CD4-positive, alpha-beta T cell treated with Interleukin-6 at 100 ng/mL for 8 hours (primary cell): ENCODE measurements around the gene ANTXR1.
"Not testable (repeated sequence)": the region's sequence is repeated elsewhere in the genome, so short reads cannot be mapped to it uniquely, and the experiment has no call there.

Source experiments
- DNase-seq: peaks from one replicate; pipeline ENCODE4 v3.0.0-alpha.2; 2020; ENCODE audit warnings: mixed read lengths, low spot score

The ANTXR1 gene

DNA sequence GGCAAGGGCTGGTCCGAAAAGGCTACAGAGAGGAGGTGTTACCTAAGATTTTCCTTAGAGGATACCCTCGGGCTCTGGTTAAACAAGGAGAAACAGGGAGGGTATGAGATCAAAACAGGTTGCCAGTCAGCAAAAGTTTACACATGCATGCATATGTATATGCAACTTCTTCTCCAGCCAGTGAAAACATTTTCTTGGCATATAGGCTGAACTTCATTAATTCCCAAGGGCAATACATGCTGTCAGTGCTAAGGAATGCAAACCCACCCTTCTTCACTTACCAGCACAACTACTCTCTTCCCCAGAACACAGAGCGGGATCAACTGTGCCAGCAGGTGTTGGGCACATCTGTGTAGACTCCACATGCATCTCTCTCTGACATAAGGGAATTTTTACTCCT lies 198.1 kb downstream of the ANTXR1 start:
- no peak for DNase-seq

DNA sequence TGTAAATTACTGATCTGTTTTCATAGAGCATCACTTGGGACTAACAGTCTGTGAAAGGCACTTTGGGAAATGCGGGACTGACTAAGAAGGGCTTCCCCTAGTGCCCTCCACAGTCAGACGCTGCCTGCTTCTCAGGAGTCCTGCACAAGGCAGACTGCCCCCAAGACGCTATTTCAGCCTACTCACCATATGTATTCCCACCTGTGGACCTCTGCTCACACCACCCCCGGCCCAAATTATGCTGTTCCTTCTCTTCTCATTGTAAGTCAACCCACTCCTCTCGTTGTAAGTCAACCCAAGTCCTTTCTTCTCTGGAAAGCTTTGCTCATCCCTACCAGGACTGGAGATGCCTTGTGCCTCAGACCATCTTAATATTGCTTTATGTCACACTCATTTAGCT lies 198.7 kb downstream of the ANTXR1 start:
- DNase-seq = no peak

DNA sequence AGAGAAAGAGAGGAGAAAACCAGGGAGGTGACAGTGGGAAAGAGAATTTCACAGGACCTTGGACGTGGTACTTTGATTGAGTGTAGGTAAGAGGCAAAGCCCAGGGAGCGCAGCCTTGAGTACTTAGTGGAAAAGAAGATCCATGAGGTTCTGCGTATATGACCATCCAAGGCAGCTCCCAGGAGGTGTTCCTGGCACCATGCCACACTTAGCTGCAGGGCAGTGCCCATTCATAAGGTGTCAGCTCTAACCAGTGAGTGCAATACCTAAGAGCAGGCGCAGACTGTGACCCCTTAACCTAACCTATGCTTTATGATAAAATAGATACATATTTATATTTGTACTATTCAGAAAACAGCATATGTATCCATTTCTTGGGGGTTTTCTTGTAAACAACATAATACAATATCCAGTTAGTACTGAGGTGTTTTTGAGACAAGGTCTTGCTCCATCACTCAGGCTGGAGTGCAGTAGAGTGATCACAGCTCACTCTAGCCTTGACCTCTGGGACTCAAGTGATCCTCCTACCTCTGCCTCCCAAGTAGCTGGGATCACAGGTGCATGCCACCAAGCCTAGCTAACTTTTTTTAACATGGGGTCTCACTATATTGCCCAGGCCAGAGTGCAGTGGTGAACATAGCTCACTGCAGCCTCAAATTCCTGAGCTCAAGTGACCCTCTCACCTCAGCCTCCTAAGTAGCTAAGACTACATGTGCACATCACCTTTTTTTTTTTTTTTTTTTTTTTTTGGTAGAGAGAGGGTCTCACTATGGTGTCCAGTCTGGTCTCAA lies 199.5 kb downstream of the ANTXR1 start:
- DNase-seq = no peak

DNA sequence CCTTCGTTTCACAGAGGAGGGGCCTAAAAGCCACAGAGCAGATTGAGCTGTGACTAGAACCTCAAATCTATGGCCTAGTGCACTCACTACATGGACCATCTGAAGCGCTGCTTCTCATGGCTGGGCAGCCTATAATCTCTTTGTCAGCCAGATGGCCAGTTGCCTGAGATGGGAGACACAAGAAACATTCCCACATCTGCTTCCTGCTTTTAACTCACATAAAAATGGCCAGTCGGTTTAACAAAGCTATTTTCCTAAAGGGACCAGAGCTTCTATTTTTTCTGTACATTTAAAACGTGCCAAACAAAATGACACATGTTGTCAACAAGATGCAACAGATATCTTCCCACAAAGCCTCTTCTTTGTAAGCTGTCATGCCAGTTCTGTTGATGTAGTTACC lies 200.2 kb downstream of the ANTXR1 start:
- DNase-seq = no peak

DNA sequence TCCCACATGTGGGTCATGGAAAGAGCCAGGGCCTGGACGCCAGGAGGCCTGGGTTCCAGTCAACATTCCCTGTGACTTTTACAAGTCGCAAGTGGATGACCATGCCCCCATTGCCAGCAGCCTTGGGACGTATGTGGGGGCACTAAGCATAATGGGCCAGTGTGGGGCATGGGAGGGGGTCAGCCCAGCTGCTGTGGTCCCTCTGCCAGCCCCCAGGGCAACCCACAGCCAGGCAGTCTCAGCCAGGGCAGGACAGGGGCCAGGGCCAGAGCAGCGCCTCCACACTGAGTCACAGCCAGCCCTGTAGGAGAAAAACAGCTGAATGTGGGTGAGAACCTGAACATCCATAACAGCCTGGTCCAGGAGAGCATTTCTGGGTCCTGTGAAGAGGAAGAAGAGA lies 200.8 kb downstream of the ANTXR1 start:
- DNase-seq = no peak

DNA sequence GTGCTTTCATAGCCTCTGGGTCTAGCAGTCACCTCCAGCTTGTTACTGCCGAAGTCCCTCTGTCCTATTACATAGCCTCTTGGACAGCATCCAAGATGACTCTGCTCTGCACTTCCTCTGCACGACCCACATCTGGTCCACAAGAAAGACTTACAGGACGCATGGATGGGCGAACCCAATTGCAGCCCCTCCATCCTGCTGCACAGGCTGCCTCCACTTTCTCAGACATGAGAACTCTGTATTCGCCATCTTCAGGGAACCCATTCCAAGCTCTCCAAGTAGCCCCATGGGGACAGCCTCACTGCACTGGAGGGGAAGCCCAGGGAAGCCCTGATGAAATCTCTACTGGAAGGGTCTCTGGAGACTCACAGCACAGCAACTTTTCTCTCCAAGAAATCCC lies 201.9 kb downstream of the ANTXR1 start:
- DNase-seq = no peak

DNA sequence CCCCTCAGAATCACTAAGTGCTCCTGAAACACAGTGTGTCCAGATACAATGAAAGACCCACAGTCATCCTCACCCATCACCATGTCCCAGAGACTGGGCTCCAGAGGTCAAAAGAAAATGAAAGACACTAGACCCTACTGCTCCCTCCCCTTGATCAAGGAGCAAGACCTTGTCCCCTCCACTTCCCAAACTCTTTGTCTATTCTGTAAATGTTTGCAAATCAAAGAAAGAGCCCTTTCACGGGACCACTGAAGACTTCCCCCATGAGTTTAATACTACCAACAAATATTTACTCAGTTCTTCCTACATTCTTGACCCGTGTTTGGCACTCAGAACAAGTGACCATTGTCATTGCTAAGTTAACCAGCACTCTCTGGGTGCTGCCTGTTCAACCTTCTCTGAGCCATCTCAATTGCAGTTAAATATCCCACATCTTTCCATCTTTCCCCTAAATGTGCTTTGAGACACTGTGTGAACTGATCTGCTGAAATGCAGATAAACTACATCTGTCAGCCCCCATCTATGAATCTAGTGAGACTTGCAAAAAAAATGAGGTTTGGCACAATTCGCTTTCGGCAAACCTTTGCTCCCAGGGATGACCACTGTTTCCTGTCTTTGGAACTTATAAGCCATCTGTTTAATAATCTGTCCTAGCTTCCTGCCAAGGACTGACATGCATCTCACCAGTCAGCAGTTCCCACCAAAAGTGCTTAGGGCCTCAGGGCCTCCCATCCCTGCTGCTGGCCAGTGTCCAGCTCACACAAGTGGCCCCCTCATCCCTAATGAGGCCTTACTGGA lies 203.8 kb downstream of the ANTXR1 start:
- no peak for DNase-seq

DNA sequence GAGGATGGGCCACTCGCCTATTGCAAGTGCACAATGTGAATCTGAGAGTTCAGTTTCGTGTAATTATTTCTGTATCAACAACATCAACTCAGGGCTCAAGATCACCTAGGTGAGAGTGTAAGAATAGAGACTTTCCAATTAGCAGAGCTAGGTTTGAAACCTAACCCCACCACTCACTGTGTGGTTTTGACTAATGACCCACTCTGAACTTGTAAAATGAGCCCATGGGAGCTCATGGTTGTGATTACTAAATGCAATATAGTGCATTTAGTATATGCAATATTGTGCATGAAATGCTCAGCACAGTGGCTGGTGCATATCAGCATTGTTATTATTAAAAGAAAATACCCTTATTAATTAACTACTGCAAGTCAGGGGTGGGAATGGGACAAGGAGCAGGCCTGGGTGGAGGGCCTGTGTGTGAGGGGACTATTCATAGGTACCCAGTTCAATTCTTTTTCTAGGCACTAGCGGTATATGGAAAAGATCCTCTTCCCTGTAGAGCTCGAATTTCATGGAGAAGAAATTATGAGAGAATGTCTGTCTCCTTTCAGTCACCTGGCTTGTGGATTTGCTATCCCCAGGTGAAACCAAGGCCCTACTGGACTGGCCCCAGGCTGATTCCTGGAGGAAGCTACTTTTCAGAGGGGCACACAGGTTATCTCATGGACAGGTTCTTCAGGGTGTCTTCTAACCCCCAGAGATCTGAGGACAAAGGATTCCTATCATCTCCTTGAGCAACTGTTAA lies 204.5 kb downstream of the ANTXR1 start:
- no peak for DNase-seq

DNA sequence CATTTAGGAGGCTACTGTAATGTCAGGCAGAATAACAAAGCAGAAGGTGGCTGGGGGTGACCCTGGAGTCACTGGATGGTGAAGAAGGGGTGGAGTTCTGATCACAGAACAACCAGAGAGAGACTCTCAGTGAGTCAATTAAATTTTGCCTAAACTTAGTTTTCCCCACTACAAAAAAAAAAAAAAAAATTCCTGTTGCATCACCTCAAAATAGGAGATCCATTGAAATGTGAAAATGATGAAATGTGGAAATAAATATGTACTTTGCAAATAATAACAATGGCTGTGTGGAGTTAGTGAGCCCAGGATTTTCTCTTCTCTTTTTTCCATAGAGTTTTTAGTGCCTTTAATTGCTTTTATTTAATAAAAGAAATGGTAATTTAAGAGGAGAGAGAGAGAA lies 208.5 kb downstream of the ANTXR1 start:
- DNase-seq = no peak

DNA sequence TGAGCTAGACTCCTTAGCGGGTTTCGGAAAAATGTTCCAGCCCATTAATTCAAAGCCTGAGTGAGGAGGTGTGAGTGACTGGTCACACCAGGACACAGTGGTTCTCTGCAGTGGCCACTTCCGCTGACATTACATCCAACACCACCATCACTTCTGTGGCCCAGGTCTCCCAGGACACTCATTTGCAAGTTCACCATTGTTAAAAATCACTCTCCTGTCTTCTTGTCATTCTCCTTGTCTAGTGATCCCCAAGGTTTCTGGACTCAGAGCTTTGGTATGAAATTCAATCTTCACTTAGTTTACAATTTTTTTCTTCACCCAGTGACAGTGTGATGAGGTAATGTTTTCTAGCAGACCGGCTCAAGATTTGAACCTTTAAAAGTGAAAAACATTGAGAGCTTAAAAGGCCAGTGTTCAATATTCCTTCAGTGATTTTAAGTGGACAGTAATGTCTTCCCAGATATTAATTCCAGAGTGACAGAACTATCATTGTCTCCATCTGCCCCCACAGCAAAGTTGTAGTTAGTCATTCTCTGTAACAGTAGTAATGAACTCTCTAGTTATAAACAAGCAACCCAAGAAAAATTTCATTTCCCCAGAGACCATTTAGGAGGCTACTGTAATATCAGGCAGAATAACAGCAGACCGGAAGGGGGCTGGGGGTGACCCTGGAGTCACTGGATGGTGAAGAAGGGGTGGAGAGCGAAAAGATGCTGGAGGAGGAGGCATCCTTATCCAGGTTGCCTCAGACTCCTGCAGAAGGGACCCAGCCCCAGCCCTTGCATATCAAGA lies 209.2 kb downstream of the ANTXR1 start:
- no peak for DNase-seq

DNA sequence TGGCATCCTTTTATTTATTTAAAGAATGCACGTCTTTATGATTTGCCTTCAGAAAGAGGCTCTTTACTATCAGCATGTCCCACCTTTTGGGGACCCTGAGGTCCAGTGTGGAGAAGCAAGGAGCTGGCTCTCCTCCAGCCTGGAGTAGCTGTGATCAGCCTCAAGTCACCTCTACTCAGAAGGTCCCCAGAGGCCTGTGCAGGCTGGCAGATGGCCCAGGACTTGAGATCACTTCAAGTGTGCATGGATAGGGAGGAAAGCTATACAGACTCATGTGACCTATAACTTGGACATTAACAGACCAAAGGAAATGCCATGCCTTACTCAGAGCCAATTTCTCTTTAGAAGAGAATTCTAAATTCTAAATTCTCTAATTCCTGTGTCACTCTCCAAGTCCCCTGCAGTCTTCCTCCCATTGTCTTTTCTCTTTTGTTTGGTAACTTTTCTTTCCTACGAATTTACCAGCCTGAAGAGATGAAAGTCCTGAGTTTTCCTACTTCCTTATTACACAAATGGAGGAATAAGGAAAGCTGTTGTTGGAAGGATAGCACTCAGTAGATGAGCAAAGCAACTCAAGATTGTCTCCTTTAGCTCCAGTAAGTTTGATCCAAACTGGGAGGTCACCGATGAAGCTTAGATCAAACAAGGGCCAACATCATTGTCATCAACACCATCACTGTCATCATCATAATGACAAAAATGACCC lies 210.1 kb downstream of the ANTXR1 start:
- DNase-seq = no peak

DNA sequence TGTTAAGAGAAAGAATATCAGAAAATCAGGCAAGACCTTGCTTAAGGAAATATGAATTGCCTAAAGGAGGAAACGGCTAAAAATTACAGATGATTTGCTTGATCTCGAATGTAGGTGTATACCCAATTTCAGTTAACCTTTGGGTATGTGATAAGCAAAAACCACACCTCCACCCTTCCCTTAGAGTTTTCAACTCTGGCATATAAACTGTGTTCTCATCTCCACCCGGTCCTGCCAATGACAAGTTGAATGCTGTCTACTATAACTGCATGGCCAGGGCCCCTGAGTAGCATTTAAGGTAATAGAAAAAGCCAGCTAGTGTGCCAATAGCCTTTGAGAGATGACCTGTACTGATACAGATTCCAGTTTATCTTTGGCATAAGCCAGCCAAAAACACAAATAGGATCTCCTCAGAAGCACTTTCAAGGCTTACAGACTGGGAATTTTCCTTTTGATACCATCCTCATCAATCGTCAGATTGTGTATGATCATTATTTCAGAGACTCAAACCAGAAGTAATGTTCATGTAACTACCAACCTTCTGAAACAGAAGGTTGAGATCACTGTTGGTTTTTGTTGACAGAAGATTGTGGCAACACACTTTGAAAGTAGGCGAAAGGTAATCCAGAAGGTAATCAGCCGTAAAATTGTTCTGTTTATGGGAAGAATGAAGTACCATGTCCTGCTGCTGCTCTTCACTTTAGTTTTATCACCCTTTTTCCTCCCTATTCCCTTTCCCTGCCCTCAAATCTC lies 211.0 kb downstream of the ANTXR1 start:
- DNase-seq = no peak

DNA sequence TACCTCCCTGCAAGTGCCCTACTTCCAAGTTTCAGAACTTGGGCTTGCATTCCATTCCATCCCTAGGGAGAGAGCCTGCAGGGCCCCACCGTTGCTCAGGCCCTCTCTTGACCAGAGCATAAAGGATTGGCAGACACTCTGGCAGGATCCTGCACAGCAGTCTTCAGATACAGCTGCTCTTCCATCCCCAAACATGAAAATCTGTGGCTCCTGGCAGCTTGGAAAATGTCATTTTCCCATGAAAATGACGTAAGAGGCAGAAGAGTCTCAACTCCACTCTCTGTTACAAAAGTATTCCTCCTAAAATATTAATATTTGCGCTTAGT lies 211.5 kb downstream of the ANTXR1 start:
- DNase-seq = no peak

DNA sequence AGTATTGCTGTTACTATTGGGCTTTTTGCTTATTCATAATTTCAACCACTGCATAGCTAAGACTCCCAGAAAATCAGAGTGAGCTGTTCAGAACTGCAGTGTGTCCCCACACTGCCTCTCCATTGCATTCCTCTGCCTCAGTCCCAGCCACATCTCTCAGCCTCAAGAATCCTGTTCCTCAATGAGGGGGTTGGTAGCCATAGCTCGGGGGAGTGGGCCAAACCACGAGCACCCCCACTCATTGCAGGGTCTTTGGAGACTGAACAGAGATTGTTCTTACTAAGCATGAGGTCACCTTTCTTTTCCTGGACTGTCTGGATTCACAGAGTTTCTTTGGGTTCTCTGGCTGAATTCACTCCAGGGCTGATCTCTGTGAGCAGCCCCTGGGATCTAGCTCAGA lies 213.0 kb downstream of the ANTXR1 start:
- no peak for DNase-seq

DNA sequence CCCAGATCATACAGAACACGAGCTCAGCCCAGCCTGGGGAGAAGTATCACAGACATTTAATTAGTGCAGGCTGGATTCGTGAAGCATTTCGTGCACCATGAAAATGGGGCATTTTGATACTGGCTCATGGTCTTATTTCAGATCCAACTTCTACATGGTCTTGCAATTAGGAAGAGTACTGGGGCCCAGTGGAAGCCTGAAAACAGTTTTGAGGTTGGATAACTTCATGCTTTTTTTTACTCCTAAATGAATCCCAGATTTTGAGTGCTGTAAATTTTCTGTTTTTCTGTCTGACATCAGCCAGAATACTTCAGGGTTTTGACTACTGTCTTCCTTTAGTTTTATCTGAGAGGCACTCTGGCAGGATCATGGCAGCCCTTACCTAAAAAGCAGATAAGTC lies 213.9 kb downstream of the ANTXR1 start:
- DNase-seq = no peak

DNA sequence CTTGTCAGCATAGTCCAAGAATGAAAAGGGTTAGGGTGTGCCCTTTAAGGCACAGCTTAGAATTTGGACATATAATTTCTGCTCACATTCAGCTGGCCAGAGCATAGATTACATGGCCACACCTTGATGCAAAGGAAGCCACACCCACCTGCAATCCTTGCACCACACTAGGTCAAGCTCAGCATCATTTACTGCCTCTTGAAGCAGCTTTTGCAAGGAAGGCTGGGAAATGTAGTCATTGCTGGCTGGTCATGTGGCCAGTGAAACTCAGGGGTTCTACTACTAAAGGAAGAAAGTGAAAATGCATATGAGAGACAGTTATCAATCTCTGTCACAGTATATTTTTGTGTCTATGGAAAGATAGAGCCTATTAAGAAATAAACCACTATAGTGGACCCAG lies 214.7 kb downstream of the ANTXR1 start:
- DNase-seq = no peak

DNA sequence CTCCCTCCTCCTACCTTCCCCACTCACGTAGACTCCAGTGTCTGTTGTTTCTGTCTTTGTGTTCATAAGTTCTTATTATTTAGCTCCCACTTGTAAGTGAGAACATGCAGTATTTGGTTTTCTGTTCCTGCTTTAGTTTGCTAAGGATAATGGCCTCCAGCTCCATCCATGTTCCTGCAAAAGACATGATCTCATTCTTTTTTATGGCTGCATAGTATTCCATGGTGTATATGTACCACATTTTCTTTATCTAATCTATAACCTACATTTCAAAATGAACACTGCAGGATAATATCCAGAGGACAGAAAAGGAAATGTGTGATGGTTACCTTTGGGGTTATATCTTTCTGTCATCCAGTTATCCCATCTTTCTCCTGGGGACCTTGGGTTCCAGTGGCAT lies 218.0 kb downstream of the ANTXR1 start:
- not testable (repeated sequence) for DNase-seq

DNA sequence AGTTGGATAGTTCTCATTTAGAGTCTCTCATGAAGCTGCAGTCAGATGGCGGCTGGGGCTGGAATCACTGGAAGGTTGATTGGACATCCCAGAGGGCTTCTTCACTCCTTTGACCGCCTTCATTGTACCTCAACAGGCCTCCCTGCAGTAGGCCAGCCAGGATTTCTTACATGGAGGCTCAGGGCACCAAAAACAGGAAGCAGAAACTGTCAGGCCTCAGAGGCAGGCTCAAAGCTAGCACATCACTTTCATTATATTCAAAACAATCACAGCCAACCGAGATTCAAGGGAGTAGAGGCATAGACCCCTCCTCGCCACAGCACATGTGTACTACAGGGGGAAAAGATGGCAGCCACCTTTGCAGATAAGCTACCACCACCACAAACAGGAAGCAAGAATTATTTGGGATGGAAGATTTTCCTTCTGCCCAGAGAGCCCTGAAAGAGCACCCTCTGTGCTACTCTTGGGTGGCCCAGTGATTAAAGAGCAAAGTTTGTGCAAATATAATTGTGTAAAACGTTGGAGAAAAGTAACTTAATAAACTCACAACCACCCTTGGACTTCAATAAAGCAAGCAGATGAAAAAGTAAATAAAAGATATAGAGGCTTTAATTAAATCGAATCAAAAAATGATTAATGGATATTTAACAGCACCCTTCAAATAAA lies 218.8 kb downstream of the ANTXR1 start:
- DNase-seq = no peak

DNA sequence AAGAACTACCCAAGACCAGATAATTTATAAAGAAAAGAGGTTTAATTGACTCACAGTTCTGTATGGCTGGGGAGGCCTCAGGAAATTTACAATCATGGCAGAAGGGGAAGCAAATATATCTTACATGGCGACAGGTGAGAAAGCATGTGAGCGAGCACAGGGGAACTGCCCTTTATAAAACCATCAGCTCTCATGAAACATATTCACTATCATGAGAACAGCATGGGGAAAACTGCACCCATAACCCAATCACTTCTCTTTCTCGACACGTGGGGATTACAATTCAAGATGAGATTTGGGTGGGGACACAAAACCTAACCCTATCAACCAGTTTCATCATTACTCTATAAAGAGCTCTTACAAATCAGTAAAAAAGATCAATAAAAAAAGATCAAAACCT lies 222.9 kb downstream of the ANTXR1 start:
- DNase-seq = not testable (repeated sequence)

DNA sequence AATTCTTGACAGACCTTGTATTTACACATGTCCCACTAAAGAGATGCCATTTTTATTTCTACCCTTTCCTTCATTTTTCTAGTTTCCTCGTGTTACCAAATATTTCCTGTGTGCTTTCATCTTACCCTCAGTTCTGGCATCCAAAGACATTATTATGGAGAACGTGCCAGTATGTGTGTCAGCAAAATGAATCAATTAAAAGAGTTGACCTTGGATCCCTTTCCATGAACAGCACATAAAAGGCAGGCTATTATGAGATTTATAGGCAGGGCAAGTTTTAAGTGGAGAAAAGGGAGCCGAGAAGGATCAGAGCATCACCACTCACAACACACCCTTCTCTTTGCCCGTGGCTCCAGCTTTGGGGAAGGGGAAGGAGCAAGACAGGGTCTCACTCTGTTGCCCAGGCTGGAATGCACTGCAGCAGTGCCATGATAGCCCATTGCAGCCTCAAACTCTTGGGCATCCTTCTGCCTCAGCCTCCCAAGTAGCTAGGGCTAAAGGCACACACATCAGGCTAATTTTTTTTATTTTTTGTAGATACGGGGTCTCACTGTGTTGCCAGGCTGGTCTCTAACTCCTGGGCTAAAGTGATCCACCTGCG lies 224.2 kb downstream of the ANTXR1 start:
- no peak for DNase-seq
